Endodermal cell (in vitro differentiated cells): Measurements from ENCODE around the gene CAMK2A. TPM values are rescaled to one million over a fixed set of nuclear protein-coding genes. Genes with fewer than 3 reads are reported as not detected.
"Not testable (repeated sequence)": the region's sequence is repeated elsewhere in the genome, so short reads cannot be mapped to it uniquely, and the experiment has no call there.

Experiments
- DNase-seq: peaks from one replicate; pipeline ENCODE4 v3.0.0-alpha.2; 2017
- H3K27ac ChIP-seq: 2 replicates; pipeline ENCODE4 v1.5.1; 2013; ENCODE audit warnings: mild to moderate bottlenecking, low read depth, low read length, moderate library complexity
- H3K27me3 ChIP-seq: 2 replicates; pipeline ENCODE4 v1.6.1; 2013; ENCODE audit warnings: mild to moderate bottlenecking, low read length, moderate library complexity; ENCODE audit not compliant: insufficient read depth, control insufficient read depth, poor library complexity, severe bottlenecking
- H3K36me3 ChIP-seq: 2 replicates; pipeline ENCODE4 v1.7.0; 2013; ENCODE audit warnings: mild to moderate bottlenecking, low read length, moderate library complexity; ENCODE audit not compliant: control insufficient read depth, insufficient read depth
- H3K4me1 ChIP-seq: one replicate; pipeline ENCODE4 v1.7.0; 2013; ENCODE audit warnings: low read length; ENCODE audit not compliant: control insufficient read depth, insufficient read depth
- H3K4me3 ChIP-seq: 2 replicates; pipeline ENCODE4 v1.5.1; 2013; ENCODE audit warnings: mild to moderate bottlenecking, low read length, moderate library complexity
- H3K9ac ChIP-seq: 2 replicates; pipeline ENCODE4 v1.6.1; 2013; ENCODE audit warnings: mild to moderate bottlenecking, low read length, moderate library complexity; ENCODE audit not compliant: poor library complexity, severe bottlenecking; ENCODE audit errors: extremely low read depth
- H3K9me3 ChIP-seq: 2 replicates; pipeline ENCODE4 v1.6.1; 2013; ENCODE audit warnings: mild to moderate bottlenecking, low read length, moderate library complexity; ENCODE audit not compliant: control insufficient read depth
- H3K27ac Mint-ChIP-seq: 2 replicates; pipeline ENCODE4 v1.8.0; 2020; ENCODE audit warnings: mixed read lengths
- H3K27me3 Mint-ChIP-seq: 2 replicates; pipeline ENCODE4 v1.8.0; 2021; ENCODE audit warnings: mild to moderate bottlenecking, mixed read lengths; ENCODE audit not compliant: insufficient read depth
- H3K36me3 Mint-ChIP-seq: 2 replicates; pipeline ENCODE4 v1.8.0; 2020; ENCODE audit warnings: low read depth, mixed read lengths
- H3K4me1 Mint-ChIP-seq: 2 replicates; pipeline ENCODE4 v1.8.0; 2020; ENCODE audit warnings: mixed read lengths
- H3K4me3 Mint-ChIP-seq: 2 replicates; pipeline ENCODE4 v1.8.0; 2020; ENCODE audit warnings: mild to moderate bottlenecking, moderate library complexity, mixed read lengths
- H3K9me3 Mint-ChIP-seq: 2 replicates; pipeline ENCODE4 v1.8.0; 2020; ENCODE audit warnings: mild to moderate bottlenecking, mixed read lengths
- WGBS, 2 experiments: methylation state at CpG; one replicate each; pipeline versions ENCODE4 v1.1.5 to v1.1.7; 2013; ENCODE audit warnings: missing lambda C conversion rate in 2 of 2, mixed read lengths in 1 of 2; ENCODE audit not compliant: insufficient coverage in 1 of 2, insufficient read length in 1 of 2; 5-methylcytosine and 5-hydroxymethylcytosine counted together
- total RNA-seq, 2 donors: library from RNA; stranded (reverse); fragmentation: NEBNext Ultra II Directional in 1 of 2; extraction: Animal tissue kit (Norgen Biotek cat#: 25700) in 1 of 2; gene quantifications; 2 replicates in 1 of 2; 3 replicates in 1 of 2; pipeline ENCODE4 v1.2.1, GENCODE V29; 2021
- TF ChIP-seq, protein P1 (sequence below): fragments of 200-600 bp; sonication (generic); conservative IDR thresholded peaks from 2 replicates; pipeline ENCODE4 v1.5.0; 2021; ENCODE audit warnings: antibody characterized with exemption, mild to moderate bottlenecking

The CAMK2A gene
- total RNA-seq, 2 donors from 2014 or later, result 0.31 to 0.49 TPM

DNA sequence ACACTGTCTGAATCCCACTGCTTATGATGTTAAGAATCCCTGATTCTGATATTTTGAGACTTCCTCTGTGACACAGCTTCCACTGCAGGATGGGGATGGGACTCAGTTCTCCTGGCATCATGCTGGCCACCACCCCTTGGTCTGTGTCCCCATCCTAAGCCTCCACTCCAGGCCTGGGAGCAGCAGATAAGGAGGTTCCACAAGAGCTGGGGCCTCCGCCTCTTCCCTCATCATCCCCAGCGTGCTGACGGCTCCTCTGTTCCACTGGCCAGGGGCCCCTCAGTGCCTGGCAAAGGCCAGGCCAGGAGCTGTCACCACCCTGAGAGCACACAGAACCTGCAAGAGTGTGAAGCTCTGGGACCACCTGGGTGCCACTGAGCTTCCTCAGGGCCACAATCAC lies 40.6 kb downstream of the CAMK2A start:
- H3K4me3 Mint-ChIP-seq, result no peak overlapping the region
- H3K4me1 Mint-ChIP-seq, result no peaks in the 10 kb centered on the region
- no peaks in the 10 kb centered on the region for H3K9me3 Mint-ChIP-seq
- Histone ChIP-seq H3K9me3 (no peaks in the 10 kb centered on the region), H3K27me3 (no peaks in the 10 kb centered on the region), H3K36me3 (no peaks in the 10 kb centered on the region), H3K27ac (no peak overlapping the region), H3K4me1 (peaks cover 6% of the 10 kb centered on the region), H3K4me3 (no peak overlapping the region), H3K9ac (no peak overlapping the region)
- TF ChIP-seq, protein P1, sequence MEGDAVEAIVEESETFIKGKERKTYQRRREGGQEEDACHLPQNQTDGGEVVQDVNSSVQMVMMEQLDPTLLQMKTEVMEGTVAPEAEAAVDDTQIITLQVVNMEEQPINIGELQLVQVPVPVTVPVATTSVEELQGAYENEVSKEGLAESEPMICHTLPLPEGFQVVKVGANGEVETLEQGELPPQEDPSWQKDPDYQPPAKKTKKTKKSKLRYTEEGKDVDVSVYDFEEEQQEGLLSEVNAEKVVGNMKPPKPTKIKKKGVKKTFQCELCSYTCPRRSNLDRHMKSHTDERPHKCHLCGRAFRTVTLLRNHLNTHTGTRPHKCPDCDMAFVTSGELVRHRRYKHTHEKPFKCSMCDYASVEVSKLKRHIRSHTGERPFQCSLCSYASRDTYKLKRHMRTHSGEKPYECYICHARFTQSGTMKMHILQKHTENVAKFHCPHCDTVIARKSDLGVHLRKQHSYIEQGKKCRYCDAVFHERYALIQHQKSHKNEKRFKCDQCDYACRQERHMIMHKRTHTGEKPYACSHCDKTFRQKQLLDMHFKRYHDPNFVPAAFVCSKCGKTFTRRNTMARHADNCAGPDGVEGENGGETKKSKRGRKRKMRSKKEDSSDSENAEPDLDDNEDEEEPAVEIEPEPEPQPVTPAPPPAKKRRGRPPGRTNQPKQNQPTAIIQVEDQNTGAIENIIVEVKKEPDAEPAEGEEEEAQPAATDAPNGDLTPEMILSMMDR, result no peak
- H3K27me3 Mint-ChIP-seq, result peaks cover 7% of the 10 kb centered on the region
- no peak for DNase-seq
- no peaks in the 10 kb centered on the region for H3K36me3 Mint-ChIP-seq
- no peak overlapping the region for H3K27ac Mint-ChIP-seq
- WGBS, 2 experiments, result 92 to 94% methylated on average over 2 to 3 of the region's 3 CpGs

DNA sequence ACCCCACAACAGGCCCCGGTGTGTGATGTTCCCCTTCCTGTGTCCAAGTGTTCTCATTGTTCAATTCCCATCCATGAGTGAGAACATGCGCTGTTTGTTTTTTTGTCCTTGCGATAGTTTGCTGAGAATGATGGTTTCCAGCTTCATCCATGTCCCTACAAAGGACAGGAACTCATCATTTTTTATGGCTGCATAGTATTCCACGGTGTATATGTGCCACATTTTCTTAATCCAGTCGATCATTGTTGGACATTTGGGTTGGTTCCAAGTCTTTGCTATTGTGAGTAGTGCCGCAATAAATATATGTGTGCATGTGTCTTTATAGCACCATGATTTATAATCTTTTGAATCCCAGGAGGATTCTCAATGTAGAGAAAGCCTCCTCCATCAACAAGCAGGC lies 41.1 kb downstream of the CAMK2A start:
- not testable (repeated sequence) for DNase-seq, H3K4me3 ChIP-seq, H3K9me3 Mint-ChIP-seq, H3K9ac ChIP-seq, H3K27me3 ChIP-seq, H3K27ac Mint-ChIP-seq, H3K36me3 Mint-ChIP-seq, H3K4me1 Mint-ChIP-seq, H3K36me3 ChIP-seq, H3K27ac ChIP-seq, H3K9me3 ChIP-seq, H3K4me3 Mint-ChIP-seq, H3K4me1 ChIP-seq, H3K27me3 Mint-ChIP-seq
- WGBS, 2 experiments, result 83 to 94% methylated on average over 1 to 6 of the region's 6 CpGs

- Histone ChIP-seq H3K27me3 (no peaks in the 10 kb centered on the region), H3K4me3 (no peak overlapping the region), H3K27ac (no peak overlapping the region), H3K9ac (no peak overlapping the region), H3K36me3 (no peaks in the 10 kb centered on the region), H3K4me1 (peaks cover 6% of the 10 kb centered on the region), H3K9me3 (no peaks in the 10 kb centered on the region)
- H3K27me3 Mint-ChIP-seq, result peaks cover 9% of the 10 kb centered on the region
- no peak for DNase-seq
- TF ChIP-seq, protein P1, result no peak
- no peak overlapping the region for H3K27ac Mint-ChIP-seq
- H3K36me3 Mint-ChIP-seq, result no peaks in the 10 kb centered on the region
- H3K9me3 Mint-ChIP-seq, result no peaks in the 10 kb centered on the region
- peaks cover 6% of the 10 kb centered on the region for H3K4me1 Mint-ChIP-seq
- H3K4me3 Mint-ChIP-seq, result no peak overlapping the region
- WGBS, 2 experiments, result 93 to 94% methylated on average over 6 to 9 of the region's 9 CpGs
Measured at GRCh38 chr5:150247726-150248125, 41.8 kb downstream of the CAMK2A start.

DNA sequence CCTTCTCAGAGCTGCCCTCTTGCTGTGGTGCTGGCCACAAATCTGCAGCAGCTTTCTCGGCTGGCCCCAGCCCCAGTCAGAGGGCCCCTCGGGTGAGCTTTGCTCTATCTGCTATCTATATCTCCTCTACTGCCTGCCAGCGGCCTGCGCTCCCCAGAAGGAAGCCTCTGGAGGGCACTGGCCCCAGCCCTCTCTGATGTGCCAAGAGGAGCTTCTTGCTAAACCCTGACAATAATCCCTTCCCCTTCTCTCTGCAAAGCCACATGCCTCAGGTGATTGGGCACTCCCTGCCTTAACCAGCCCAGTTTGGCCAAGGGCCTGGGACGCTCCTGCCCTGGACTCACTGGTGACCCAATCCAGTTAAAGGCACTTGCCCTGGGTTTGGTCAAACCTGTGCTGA lies 42.7 kb downstream of the CAMK2A start:
- Histone ChIP-seq H3K9ac (no peak overlapping the region), H3K36me3 (no peaks in the 10 kb centered on the region), H3K4me1 (peaks cover 8% of the 10 kb centered on the region), H3K4me3 (no peak overlapping the region), H3K27ac (no peak overlapping the region), H3K9me3 (no peaks in the 10 kb centered on the region), H3K27me3 (no peaks in the 10 kb centered on the region)
- Mint-ChIP-seq H3K27me3 (peaks cover 11% of the 10 kb centered on the region), H3K9me3 (no peaks in the 10 kb centered on the region), H3K4me3 (no peak overlapping the region), H3K27ac (no peak overlapping the region), H3K36me3 (no peaks in the 10 kb centered on the region), H3K4me1 (peaks cover 6% of the 10 kb centered on the region)
- no peak for DNase-seq
- WGBS, 2 experiments, result 86 to 94% methylated on average over 3 to 5 of the region's 5 CpGs
- TF ChIP-seq, protein P1, result no peak
